Epithelial cell of prostate (primary cell): ENCODE results near the gene OMG.
"Not testable (repeated sequence)": the region's sequence is repeated elsewhere in the genome, so short reads cannot be mapped to it uniquely, and the experiment has no call there.

Source experiments
- DNase-seq: peaks from one replicate; pipeline ENCODE4 v3.0.0-alpha.2; 2011; ENCODE audit warnings: low read depth, low spot score
- H3K27ac ChIP-seq: fragments of 450-650 bp; 2 replicates; pipeline ENCODE4 v1.5.1; 2017; ENCODE audit warnings: mild to moderate bottlenecking

The OMG gene

DNA sequence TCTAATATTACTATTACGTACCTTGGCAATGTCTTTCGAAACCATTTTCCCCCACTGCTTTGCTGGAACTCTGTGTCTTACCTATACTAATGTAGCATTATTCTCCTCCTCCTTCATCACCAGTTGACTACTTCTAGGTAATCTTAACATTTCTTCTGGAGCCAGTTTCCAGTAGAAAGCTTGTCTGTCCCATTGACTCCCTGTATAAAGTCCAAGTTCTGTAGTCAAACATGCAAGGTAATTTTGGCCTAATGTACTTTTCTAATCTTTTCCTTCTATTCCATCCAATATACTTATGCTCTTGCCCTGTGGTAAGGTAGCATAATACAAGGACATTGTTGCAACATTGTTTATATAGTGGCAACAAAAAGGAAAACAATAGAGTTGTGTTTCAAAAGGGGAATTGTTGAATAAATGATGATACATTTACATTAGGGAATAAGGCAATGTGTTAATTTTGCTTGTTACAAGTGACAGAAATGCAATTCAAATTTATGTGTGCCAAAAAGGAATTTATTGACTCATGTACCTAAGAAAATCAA lies 27.9 kb downstream of the OMG start:
- H3K27ac ChIP-seq = peak overlapping the region; percentile 56
- no peak for DNase-seq

- DNase-seq = no peak
- no peak overlapping the region for H3K27ac ChIP-seq
Measured at GRCh38 chr17:31266042-31266441, 31.0 kb downstream of the OMG start.

- not testable (repeated sequence) for DNase-seq, H3K27ac ChIP-seq
Measured at GRCh38 chr17:31262923-31263322, 34.1 kb downstream of the OMG start.

DNA sequence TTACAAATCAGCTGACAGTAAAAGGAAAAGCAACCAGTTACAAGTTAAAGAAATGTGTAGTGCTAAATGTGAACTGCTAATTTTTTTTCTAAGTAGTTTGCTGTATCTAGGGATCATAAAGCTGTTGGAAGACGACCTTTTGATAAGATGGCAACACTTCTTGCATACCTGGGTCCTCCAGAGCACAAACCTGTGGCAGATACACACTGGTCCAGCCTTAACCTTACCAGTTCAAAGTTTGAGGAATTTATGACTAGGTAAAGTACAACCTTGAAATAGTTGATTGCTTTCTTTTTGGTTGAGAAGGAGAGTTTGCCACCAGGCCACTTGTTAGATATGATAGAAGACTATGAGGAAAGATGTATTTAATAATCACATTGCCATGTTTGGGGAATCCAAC lies 35.4 kb downstream of the OMG start:
- H3K27ac ChIP-seq = no peak overlapping the region
- DNase-seq = no peak

GRCh38 chr17:31260151-31260550 lies 36.9 kb downstream of the OMG start:
- H3K27ac ChIP-seq = no peak overlapping the region
- no peak for DNase-seq

GRCh38 chr17:31256936-31257335 lies 40.1 kb downstream of the OMG start:
- H3K27ac ChIP-seq = no peak overlapping the region
- no peak for DNase-seq

GRCh38 chr17:31254654-31255053 lies 42.4 kb downstream of the OMG start:
- no peak for DNase-seq
- H3K27ac ChIP-seq = no peak overlapping the region

GRCh38 chr17:31252741-31253140 lies 44.3 kb downstream of the OMG start:
- DNase-seq = no peak
- no peak overlapping the region for H3K27ac ChIP-seq

- no peak for DNase-seq
Measured at GRCh38 chr17:31251970-31252328, 45.1 kb downstream of the OMG start.

GRCh38 chr17:31251105-31251969 lies 45.7 kb downstream of the OMG start:
- no peak overlapping the region for H3K27ac ChIP-seq
- no peak for DNase-seq

More at GRCh38 chr17:31251970-31252328, 45.1 kb downstream of the OMG start:
- H3K27ac ChIP-seq = no peak overlapping the region

GRCh38 chr17:31250229-31250628 lies 46.8 kb downstream of the OMG start:
- H3K27ac ChIP-seq = no peak overlapping the region

GRCh38 chr17:31249835-31250141 lies 47.3 kb downstream of the OMG start:
- no peak overlapping the region for H3K27ac ChIP-seq

More at GRCh38 chr17:31250229-31250628, 46.8 kb downstream of the OMG start:
- no peak for DNase-seq

DNA sequence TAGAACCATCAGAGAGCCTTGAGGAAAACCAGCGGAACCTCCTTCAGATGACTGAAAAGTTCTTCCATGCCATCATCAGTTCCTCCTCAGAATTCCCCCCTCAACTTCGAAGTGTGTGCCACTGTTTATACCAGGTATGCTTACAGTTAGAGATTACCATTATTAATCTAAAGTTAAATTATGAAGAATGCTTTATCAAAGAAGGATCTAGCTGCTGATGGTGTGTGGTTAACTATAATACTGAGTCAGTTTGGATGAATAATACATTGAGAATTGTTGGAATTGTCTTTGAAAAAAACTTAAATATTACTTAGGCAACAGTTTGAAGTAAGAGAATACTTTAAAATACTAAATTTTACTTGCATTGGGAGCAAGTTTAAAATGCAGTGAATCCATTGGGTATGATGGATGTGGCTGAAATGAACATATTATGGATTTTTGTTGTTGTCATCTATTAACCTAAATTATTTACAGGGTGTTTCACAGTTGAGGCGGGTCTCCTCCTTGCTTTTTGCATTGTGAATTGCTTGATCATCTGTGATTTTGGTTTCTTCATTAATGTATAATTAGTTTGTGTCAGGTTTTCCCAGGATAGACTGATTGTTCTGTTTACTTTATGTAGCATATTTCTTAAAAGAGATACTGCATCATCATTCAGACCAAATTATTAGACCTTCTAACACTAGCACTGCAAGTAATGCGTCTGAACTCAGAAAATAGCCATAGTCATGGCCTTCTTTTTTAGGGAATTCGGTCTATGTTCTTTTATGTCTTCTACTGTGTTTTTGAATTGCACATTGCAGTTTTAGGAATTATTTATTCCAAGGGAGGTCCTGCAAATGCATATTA lies 47.8 kb downstream of the OMG start:
- H3K27ac ChIP-seq = peak overlapping the region; percentile 55
- peak; percentile 5 for DNase-seq

More at GRCh38 chr17:31249835-31250141, 47.3 kb downstream of the OMG start:
- DNase-seq = no peak
